ENCODE measurements around the gene ZNF652.

DNA sequence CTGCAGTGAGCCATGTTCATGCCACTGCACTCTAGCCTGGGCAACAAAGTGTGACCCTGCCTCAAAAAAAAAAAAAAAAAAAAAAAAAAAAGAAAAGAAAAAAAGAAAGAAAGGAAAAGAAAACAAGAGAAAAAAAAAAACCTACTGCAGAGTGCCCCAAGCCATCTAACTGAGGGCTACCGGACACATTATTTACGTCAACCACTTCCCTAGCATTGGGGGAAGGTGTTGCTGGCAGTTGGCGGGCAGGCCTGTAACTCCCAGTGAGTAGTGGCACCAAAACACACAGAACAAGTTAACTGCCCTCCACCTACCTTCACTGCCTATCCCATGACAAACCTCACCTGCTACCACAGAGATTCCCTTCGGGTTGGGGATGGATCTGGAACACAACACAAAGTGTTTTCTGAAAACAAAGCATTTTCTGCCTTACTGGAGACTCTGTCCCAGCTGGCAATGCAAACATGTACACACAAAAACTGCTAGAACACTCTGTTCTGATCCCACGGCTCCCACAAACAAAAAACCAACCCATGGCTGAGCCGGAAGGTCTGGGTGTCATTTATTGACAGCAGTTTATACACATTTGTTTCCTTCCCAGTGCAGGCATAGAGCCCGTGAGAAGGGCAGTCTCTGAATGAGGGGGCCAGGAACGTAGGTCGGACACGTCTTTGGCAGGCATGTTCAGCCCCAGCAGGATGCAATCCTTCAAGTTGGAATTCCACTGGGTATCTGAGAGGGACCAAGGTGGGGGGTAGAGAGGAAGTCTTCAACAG is 41.7 kb upstream of the ZNF652 start:
- TF ChIP-seq SNAI2 (CRISPR knock-in tag; IDR thresholded peaks at IDR 0.05) (no peak), BACH2 (CRISPR knock-in tag; IDR thresholded peaks at IDR 0.05; ENCODE audit: borderline replicate concordance) (no peak), ZFP3 (CRISPR knock-in tag; IDR thresholded peaks at IDR 0.05) (no peak), ZFP30 (CRISPR knock-in tag; IDR thresholded peaks at IDR 0.05) (no peak), ZNF565 (CRISPR knock-in tag; conservative IDR thresholded peaks at IDR 0.05; ENCODE audit: low read depth) (no peak), OSR1 (CRISPR knock-in tag; IDR thresholded peaks at IDR 0.05) (no peak), CSDC2 (CRISPR knock-in tag; IDR thresholded peaks at IDR 0.05) (no peak), RARB (CRISPR knock-in tag; IDR thresholded peaks at IDR 0.05) (no peak), ARNTL (CRISPR knock-in tag; IDR thresholded peaks at IDR 0.05; ENCODE audit: borderline replicate concordance, low read depth) (no peak), GLIS3 (CRISPR knock-in tag; IDR thresholded peaks at IDR 0.05) (no peak), ZC3H10 (CRISPR knock-in tag; IDR thresholded peaks at IDR 0.05) (no peak)
- TF ChIP-seq, protein P1, sequence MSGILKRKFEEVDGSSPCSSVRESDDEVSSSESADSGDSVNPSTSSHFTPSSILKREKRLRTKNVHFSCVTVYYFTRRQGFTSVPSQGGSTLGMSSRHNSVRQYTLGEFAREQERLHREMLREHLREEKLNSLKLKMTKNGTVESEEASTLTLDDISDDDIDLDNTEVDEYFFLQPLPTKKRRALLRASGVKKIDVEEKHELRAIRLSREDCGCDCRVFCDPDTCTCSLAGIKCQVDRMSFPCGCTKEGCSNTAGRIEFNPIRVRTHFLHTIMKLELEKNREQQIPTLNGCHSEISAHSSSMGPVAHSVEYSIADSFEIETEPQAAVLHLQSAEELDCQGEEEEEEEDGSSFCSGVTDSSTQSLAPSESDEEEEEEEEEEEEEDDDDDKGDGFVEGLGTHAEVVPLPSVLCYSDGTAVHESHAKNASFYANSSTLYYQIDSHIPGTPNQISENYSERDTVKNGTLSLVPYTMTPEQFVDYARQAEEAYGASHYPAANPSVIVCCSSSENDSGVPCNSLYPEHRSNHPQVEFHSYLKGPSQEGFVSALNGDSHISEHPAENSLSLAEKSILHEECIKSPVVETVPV (CRISPR knock-in tag; IDR thresholded peaks at IDR 0.05): no peak
- TF ChIP-seq, protein P2, sequence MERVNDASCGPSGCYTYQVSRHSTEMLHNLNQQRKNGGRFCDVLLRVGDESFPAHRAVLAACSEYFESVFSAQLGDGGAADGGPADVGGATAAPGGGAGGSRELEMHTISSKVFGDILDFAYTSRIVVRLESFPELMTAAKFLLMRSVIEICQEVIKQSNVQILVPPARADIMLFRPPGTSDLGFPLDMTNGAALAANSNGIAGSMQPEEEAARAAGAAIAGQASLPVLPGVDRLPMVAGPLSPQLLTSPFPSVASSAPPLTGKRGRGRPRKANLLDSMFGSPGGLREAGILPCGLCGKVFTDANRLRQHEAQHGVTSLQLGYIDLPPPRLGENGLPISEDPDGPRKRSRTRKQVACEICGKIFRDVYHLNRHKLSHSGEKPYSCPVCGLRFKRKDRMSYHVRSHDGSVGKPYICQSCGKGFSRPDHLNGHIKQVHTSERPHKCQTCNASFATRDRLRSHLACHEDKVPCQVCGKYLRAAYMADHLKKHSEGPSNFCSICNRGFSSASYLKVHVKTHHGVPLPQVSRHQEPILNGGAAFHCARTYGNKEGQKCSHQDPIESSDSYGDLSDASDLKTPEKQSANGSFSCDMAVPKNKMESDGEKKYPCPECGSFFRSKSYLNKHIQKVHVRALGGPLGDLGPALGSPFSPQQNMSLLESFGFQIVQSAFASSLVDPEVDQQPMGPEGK (CRISPR knock-in tag; IDR thresholded peaks at IDR 0.05; ENCODE audit: borderline replicate concordance): no peak
- TF ChIP-seq, protein P3, sequence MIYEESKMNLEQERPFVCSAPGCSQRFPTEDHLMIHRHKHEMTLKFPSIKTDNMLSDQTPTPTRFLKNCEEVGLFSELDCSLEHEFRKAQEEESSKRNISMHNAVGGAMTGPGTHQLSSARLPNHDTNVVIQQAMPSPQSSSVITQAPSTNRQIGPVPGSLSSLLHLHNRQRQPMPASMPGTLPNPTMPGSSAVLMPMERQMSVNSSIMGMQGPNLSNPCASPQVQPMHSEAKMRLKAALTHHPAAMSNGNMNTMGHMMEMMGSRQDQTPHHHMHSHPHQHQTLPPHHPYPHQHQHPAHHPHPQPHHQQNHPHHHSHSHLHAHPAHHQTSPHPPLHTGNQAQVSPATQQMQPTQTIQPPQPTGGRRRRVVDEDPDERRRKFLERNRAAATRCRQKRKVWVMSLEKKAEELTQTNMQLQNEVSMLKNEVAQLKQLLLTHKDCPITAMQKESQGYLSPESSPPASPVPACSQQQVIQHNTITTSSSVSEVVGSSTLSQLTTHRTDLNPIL (CRISPR knock-in tag; IDR thresholded peaks at IDR 0.05; ENCODE audit: low read depth): no peak
